HG02798 (cell line): ENCODE results near the gene CXCR3.

Experiments
- ATAC-seq: cut with Tn5 transposase; IDR thresholded peaks from one replicate; pipeline ENCODE4 v1.9.1; 2021; ENCODE audit warnings: mild to moderate bottlenecking; ENCODE audit not compliant: unreplicated experiment, poor library complexity

Gene CXCR3

GRCh38 chrX:71637848-71638247 lies 19.5 kb upstream of the CXCR3 start:
- peak; percentile 46 for ATAC-seq

GRCh38 chrX:71637253-71637618 lies 18.9 kb upstream of the CXCR3 start:
- ATAC-seq, result peak; percentile 20

DNA sequence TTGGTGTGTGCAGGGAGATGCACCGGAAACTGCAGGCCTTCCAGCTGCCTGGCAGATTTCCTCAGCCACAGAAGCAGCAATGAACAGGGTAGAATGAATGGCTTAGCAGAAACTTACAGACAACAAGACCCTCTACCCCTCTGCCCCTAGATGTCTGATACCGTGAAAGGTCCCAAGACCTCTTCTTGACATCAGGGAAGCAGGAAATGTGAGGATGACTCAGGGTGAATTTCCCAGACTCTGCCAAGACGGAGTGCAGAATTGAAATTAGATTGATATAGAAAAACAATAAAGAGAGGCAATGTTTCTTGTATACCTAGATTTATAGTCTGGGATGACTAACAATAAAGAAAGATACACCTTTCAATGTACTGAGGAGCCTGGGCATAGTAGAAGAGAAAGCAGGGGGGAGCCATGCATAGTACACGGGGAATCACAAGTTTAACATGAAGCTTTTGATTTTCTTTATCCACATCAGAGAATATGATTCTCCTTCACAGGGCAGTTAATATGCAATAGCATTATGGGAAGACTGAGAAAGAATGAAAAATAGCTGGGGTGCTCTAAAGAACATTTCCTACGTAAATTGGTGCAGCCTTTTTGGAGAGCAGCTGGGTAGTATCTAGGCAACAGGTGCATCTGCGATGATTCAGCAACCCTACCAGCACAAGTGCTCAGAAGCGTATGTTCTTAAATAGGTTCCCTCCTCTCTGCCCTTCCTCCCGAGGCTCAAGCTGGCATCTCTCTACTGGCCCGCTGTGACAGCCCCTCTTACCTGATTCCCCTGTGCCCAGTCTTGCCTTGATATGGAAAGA lies 18.3 kb upstream of the CXCR3 start:
- ATAC-seq, result peak; percentile 59

- ATAC-seq, result no peak
Measured at GRCh38 chrX:71634366-71634765, 16.1 kb upstream of the CXCR3 start.

DNA sequence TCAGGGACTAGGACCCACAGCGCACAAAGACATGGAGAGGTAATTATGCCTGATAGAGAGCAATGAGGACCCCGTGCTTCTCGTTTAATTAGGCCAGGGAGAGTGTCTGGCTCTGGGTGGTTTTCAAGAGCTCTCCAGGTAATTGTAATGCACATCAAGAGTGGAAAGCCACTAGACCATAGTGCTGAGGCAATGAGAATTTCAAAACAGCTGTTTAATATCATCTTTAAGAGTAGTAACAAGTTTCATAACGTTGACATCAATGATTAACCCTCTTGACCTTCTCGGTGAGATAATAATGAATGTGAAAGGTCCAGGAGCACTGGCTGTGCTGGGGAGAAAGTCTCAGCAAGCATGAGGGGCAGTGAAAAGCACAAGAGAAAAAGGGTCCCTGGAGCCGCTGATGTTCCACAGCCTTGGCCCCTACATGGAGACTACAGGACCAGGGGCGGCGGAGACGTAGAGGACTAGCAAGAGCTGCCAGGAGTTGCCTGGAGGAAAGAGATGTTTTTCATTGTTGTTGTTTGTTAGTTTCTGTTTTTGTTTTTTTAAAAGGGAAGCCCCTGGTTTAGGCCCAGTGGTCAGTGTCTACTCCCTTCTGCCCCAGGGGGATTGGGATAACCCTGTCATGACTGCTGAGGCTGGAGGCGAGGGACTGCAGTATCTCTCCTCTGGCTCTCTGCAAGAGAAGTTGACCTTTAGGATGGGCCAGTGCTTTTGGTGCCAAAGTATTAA lies 14.8 kb upstream of the CXCR3 start:
- peak; percentile 52 for ATAC-seq

- ATAC-seq, result peak; percentile 73
Measured at GRCh38 chrX:71629467-71629866, 11.2 kb upstream of the CXCR3 start.

DNA sequence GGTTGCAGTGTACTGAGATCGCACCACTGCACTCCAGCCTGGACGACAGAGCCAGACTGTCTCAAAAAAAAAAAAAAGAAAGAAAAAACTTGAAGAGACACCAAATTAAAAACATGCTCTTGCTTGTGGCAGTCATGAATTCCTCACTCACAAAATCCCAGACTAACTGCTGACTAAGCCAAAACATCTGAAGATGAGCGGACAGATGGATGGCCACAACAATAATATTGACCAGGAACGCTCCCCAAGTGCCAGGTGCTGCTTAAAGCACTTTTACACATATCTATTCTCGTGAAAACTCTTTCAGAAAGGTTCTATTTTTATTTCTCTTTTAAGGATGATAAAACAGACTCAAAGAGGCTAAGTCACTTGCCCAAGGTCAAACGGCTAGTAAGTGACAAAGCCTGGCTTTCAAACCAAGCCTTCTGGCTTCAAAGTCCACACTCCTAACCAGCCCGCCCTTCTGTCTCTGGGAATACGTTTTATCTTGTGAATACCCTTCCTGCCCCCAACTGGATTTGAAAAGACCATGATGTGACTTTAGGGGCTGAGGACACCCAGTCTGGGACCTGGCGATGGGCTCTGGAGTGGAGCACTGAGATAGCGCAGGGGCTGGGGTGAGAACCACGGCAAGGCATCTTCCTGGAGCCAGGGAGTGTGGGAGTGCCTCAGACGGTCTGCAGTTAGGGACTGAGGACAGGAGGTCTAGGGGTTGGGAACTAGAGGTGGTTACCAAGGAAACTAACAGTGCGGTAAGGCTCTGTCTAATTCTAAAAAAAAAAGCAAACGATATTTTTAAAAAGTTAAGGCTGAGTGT lies 9.5 kb upstream of the CXCR3 start:
- no peak for ATAC-seq

DNA sequence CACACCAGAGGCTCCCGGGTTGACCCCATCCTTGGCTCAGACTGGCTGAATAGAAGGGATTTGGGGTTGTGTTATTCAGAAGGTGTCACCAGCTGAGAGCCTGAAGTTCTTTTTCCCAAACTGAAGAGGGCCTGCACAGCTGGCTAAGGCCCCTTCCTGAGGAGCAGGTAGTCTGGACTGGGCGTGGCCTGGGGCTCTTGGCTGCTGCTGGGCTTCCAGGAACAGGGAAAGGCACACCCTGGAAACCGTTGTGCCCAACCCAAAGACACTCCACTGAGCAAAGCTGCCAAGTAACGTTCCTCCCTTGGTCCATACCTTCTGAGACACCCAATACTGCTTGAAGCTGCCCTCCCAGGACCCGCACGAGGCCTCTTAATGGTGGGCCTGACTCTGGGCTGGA lies 8.3 kb upstream of the CXCR3 start:
- ATAC-seq, result no peak

DNA sequence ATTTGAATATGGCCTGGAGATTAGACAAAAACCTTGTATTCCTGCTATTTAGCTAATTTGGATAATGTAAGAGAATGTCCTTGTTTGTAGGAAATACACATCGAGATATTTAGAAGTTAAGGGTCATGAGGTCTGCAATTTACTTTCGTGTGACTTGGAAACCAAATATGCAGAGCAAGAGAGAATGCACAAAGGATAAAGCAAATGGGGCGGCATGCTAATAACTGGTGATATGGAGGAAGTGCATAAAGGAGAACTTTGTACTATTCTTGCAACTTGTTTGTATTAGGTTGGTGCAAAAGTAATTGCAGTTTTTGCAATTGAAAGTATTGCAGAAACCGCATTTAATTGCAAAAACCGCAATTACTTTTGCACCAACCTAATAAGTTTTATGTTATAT lies 7.2 kb upstream of the CXCR3 start:
- no peak for ATAC-seq

- ATAC-seq, result no peak
Measured at GRCh38 chrX:71623714-71624113, 5.4 kb upstream of the CXCR3 start.

DNA sequence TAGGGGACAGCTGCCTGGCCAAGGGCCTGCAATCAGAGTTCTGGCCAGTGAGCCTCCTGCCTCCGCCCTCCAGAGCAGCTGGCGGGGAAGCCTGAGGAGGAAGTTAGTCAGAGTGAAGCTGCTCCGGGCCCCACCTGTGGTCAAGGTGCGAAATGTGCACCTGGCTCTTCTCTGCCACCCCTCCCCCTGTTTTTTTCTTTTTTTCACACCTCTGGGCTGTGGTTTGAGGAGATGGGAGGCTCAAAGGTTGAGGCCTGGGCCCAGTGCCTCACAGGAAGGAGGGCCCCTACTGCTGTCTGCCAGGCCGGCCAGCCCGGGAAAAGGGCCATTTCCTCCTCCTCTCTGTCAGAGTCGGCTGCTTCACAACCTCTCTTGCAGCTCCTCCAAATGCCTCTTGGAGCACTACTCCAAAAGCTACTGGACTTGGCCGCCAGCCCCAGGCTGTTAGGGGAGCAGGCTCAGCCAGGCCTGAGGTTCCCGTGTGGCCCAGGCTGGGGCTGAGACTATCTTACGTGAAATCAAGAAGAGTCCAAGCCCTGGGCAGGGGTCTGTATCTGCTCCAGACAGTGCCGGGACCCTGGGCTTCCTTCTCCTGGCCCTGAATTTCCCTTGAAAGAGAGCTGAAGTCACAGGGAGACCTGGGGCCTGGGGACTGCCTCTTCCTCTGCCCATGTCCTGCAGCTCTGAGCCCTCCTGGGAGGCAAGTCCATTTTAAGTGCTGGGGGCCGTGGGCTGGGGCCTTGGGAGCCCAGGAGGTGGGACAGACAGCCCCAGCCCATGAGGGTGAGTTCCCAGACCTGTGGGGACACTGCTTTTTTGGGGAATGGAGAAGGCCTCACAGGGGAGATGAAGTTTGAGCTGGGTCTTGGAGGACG lies 4.5 kb upstream of the CXCR3 start:
- peak; percentile 57 for ATAC-seq

DNA sequence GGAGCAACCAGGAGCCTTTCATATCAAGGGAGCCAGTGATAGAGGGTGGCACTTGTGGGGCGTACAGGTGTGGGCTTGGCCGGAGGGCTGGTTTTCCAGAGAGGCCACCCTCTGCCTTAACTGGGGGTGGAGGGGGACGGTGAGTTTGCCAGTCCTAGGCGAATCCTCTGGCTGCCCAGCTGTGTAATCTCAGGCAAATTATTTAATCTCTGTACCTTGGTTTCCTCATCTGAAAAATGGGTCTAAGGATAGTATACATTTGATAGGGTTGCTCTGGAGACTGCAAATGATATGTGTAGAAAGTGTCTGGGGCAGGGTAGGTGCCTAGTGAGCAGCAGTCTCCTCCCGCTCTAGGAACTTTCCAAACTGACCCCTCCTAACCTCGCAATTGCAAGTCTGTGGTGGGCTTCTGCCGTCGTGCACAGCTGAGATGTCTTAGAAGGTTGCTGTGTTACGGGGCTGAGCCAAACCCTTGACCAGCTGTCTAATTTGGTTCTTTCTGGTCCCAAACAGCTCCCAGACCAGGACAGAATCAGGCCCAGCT lies 3.8 kb upstream of the CXCR3 start:
- no peak for ATAC-seq

DNA sequence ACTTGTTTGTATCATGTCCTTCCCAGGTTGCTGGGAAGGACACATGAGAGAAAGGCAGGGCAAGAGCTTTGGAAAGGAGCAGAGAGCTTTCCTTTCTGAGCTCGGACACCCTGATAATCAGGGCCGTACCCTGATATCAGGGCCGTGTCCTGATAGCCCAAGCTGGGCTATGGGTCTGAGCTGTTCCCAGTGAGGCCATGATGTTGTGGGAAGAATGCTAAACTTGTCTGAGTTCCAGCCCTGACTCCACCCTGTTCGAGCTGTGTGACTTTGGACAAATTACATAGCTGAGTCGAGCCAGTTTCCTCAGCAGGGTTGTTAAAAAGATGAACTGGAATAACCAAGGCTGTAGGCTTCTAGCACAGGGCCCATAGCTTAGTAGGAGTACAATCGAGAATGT lies 3.3 kb upstream of the CXCR3 start:
- no peak for ATAC-seq

DNA sequence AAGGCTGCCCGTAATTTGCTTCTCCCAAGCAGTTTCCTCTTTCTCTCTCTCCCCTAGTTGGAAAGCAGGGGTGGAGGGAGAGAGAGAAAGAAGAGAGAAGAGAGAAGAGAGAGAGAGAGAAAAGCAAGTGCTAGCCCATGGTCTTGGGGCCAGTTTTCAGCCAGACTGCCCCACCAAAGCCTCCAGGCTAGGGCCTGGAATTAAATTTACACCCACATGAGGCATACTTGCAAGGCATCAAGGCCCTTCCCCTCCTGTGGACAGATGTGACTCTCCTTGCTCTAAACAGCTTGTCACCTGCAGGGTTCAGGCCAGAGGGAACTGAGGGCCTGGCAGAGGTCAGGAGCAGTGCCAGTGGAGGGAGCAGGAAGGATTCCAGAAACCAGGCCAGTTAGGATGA lies 1.7 kb upstream of the CXCR3 start:
- no peak for ATAC-seq

- no peak for ATAC-seq
Measured at GRCh38 chrX:71619193-71619592, 882 bp upstream of the CXCR3 start.

DNA sequence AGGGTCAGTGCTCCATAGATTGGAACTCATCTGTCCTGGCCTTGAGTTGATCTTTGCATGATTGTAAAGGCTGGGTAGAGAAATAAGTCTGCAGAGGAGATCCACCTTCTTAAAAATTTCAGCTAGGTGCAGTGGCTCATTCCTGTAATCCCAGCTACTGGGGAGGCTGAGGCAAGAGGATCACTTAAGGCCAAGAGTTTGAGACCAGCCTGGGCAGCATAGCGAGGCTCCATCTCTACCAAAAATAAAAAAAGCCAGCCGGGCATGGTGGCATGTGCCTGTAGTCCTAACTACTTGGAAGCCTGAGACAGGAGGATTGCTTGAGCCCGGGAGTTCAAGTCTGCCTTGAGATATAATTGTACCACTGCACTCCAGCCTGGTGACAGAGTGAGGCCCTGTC lies 476 bp upstream of the CXCR3 start:
- ATAC-seq, result no peak

DNA sequence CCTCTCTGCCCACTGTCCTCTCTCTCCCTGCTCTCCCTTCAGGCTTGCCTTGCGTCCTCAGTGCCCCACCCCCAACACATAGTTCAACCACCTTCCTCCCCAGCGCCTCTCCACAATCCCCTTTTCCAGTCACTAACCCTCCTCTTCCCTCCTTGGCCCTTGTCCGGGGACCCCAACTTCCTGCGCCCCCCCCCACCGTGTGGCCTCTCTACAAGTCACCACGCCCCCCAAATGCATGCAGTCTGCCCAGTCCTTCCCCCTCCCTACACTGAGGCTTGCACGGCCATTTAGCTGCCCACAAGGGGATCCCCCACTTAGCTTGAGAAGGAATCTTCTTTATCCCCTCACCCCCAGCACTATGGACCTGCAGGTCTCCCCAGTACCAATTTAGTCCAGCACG lies 569 bp downstream of the CXCR3 start:
- no peak for ATAC-seq

DNA sequence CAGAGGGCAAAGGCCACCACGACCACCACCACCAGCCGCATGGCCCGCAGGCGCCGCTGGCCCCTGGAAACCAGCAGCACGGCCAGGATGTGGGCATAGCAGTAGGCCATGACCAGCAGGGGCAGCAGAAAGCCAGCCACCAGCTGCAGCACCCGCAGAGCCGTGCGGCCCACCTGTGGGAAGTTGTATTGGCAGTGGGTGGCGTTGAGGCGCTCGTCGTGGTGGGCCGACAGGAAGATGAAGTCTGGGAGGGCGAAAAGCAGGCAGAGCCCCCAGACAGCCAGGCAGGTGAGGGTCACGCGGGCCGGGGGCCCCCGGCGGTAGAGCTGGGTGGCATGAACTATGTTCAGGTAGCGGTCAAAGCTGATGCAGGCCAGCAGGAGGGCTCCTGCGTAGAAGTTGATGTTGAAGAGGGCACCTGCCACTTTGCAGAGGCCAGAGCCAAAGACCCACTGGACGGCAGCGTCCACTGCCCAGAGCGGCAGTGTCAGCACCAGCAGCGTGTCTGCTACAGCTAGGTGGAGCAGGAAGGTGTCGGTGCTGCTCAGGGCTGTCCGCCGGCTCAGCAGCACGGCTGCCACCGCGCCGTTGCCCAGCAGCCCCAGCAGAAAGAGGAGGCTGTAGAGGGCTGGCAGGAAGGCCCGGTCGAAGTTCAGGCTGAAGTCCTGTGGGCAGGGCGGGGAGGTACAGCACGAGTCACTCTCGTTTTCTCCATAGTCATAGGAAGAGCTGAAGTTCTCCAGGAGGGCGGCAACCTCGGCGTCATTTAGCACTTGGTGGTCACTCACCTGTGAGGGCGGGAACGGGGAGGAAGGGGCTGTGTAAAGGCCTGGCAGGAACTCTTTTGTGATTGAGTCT lies 1.4 kb downstream of the CXCR3 start:
- no peak for ATAC-seq

- ATAC-seq, result no peak
Measured at GRCh38 chrX:71615954-71616353, 2.4 kb downstream of the CXCR3 start.
